Measurements from ENCODE around the gene HELB. TPM values are rescaled to one million over a fixed set of nuclear protein-coding genes. Genes with fewer than 3 reads are reported as not detected.
A peak's percentile ranks its signal among the peaks of the same experiment; 100 is the strongest.
"Not testable (repeated sequence)": the region's sequence is repeated elsewhere in the genome, so short reads cannot be mapped to it uniquely, and the experiment has no call there.

Gene HELB
- polyA plus RNA-seq, 1 donor from 2014 or later = 1.8 TPM

DNA sequence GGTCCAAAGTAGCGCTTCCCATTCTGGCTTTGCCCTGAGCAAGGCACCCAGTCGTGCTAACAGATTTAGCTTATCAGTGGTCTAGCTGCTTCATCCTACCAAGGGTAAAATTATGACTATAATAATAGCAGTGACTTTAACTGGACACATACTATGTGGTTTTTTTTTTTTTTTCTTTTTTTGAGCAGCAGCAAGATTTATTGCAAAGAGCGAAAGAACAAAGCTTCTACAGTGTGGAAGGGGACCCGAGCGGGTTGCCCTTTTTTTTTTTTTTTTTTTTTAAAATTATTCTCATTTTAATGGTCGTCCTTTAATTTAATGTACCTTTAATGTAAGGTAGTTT is 505 bp downstream of the HELB start:
- Histone ChIP-seq H2AFZ (ENCODE audit: low read depth, low read length) (peak overlapping the region; percentile 92), H3K36me3 (ENCODE audit: insufficient read depth, low read length) (no peaks in the 10 kb centered on the region)

DNA sequence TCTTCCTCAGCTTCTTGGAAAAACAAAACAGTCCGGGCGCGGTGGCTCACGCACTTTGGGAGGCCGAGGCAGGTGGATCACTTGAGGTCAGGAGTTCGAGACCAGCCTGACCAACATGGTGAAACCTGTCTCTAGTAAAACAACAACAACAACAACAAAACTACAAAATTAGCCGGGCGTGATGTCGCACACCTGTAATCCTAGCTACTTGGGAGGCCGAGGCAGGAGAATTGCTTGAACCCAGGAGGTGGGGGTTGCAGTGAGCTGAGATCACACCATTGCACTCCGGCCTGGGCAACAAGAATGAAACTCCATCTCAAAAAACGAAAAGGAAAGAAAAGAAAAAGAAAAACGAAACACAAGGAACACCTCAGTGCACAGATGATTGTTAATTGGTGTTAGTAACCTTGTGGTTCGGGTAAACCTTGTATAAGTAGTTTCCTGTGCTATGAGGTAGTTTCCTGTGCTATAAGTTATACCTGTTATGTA is 1.1 kb downstream of the HELB start:
- H3K9ac ChIP-seq (ENCODE audit: low read length); H3K79me2 ChIP-seq (replicated peaks; ENCODE audit: insufficient read depth, low read length); H3F3A ChIP-seq (ENCODE audit: insufficient read depth, low read length, poor library complexity, severe bottlenecking); H2AFZ ChIP-seq (ENCODE audit: low read depth, low read length); H3K36me3 ChIP-seq (ENCODE audit: insufficient read depth, low read length); H4K20me1 ChIP-seq (ENCODE audit: insufficient read depth); H3K27me3 ChIP-seq (ENCODE audit: insufficient read depth, low read depth, low read length); H3K9me2 ChIP-seq (ENCODE audit: insufficient read depth, low read length); H3K27ac ChIP-seq (ENCODE audit: low read length); H3K9me3 ChIP-seq (ENCODE audit: low read length); H3K4me2 ChIP-seq (ENCODE audit: low read length): not testable (repeated sequence)
- H3K4me3 ChIP-seq (ENCODE audit: low read length) = peak overlapping the region; percentile 89

More for the DNA sequence above, 505 bp downstream of the HELB start:
- no peaks in the 10 kb centered on the region for H3F3A ChIP-seq (ENCODE audit: insufficient read depth, low read length, poor library complexity, severe bottlenecking)
- no peak overlapping the region for H3K27ac ChIP-seq (ENCODE audit: low read length)
- no peaks in the 10 kb centered on the region for H3K9me2 ChIP-seq (ENCODE audit: insufficient read depth, low read length)
- H3K79me2 ChIP-seq (replicated peaks; ENCODE audit: insufficient read depth, low read length) = no peaks in the 10 kb centered on the region
- H4K20me1 ChIP-seq (ENCODE audit: insufficient read depth) = no peaks in the 10 kb centered on the region
- H3K9me3 ChIP-seq (ENCODE audit: low read length) = no peaks in the 10 kb centered on the region
- no peak for TF ChIP-seq POLR2AphosphoS5 (IDR thresholded peaks at IDR 0.05)
- TF ChIP-seq MXI1 (conservative IDR thresholded peaks at IDR 0.05; ENCODE audit: poor library complexity, severe bottlenecking) = peak; percentile 3
- peak overlapping the region; percentile 70 for H3K4me2 ChIP-seq (ENCODE audit: low read length)
- H3K9ac ChIP-seq (ENCODE audit: low read length) = peak overlapping the region; percentile 55
- H3K4me3 ChIP-seq (ENCODE audit: low read length) = peak overlapping the region; percentile 89
- peaks cover 6% of the 10 kb centered on the region for H3K27me3 ChIP-seq (ENCODE audit: insufficient read depth, low read depth, low read length)

DNA sequence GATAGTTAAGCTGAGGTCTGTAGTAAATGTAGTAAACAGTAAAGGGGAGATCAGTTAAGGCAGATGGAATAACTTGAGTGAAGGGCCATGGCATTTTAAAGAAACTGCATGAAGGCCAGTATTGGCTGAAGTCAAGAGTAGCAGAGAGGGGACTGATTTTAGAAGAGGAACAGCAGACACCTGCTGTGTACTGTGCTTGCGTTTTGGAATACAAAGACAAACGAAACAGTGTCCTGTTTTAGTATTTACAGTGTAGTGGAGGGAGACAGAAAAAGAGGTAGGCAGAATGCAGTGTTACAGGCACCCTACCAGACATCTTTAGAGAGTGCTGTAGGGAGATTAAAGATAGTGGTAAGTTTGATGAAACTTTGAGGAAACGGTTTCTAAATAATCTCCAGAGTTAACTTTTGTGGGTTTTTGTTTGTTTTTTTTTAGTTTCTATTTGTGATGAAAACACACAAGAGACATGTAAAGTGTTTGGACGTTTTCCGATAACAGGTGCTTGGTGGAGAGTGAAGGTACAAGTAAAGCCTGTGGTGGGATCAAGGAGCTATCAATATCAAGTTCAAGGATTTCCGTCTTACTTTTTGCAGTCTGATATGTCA is 2.1 kb downstream of the HELB start:
- Histone ChIP-seq H4K20me1 (ENCODE audit: insufficient read depth) (no peaks in the 10 kb centered on the region), H3K9ac (ENCODE audit: low read length) (no peak overlapping the region), H3K36me3 (ENCODE audit: insufficient read depth, low read length) (no peaks in the 10 kb centered on the region), H3K27me3 (ENCODE audit: insufficient read depth, low read depth, low read length) (peaks cover 6% of the 10 kb centered on the region), H3K9me3 (ENCODE audit: low read length) (no peaks in the 10 kb centered on the region), H3K4me3 (ENCODE audit: low read length) (no peak overlapping the region), H3K4me2 (ENCODE audit: low read length) (no peak overlapping the region), H3K9me2 (ENCODE audit: insufficient read depth, low read length) (no peaks in the 10 kb centered on the region), H3F3A (ENCODE audit: insufficient read depth, low read length, poor library complexity, severe bottlenecking) (no peaks in the 10 kb centered on the region), H3K27ac (ENCODE audit: low read length) (no peak overlapping the region), H3K79me2 (replicated peaks; ENCODE audit: insufficient read depth, low read length) (no peaks in the 10 kb centered on the region), H2AFZ (ENCODE audit: low read depth, low read length) (no peak overlapping the region)
- TF ChIP-seq, protein P1, sequence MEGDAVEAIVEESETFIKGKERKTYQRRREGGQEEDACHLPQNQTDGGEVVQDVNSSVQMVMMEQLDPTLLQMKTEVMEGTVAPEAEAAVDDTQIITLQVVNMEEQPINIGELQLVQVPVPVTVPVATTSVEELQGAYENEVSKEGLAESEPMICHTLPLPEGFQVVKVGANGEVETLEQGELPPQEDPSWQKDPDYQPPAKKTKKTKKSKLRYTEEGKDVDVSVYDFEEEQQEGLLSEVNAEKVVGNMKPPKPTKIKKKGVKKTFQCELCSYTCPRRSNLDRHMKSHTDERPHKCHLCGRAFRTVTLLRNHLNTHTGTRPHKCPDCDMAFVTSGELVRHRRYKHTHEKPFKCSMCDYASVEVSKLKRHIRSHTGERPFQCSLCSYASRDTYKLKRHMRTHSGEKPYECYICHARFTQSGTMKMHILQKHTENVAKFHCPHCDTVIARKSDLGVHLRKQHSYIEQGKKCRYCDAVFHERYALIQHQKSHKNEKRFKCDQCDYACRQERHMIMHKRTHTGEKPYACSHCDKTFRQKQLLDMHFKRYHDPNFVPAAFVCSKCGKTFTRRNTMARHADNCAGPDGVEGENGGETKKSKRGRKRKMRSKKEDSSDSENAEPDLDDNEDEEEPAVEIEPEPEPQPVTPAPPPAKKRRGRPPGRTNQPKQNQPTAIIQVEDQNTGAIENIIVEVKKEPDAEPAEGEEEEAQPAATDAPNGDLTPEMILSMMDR (IDR thresholded peaks at IDR 0.05; ENCODE audit: poor library complexity, severe bottlenecking) = no peak
- TF ChIP-seq MXI1 (conservative IDR thresholded peaks at IDR 0.05; ENCODE audit: poor library complexity, severe bottlenecking) (no peak), SMC3 (conservative IDR thresholded peaks at IDR 0.05; ENCODE audit: poor library complexity) (no peak), POLR2AphosphoS5 (IDR thresholded peaks at IDR 0.05) (no peak), TAF1 (IDR thresholded peaks at IDR 0.05; ENCODE audit: low read depth) (no peak), EZH2 (IDR thresholded peaks at IDR 0.05; ENCODE audit: borderline replicate concordance, insufficient read depth, low read length, poor library complexity, severe bottlenecking) (no peak), RAD21 (conservative IDR thresholded peaks at IDR 0.05) (no peak), EP300 (conservative IDR thresholded peaks at IDR 0.05; ENCODE audit: poor library complexity, severe bottlenecking) (no peak)
- TF ChIP-seq, protein P2, sequence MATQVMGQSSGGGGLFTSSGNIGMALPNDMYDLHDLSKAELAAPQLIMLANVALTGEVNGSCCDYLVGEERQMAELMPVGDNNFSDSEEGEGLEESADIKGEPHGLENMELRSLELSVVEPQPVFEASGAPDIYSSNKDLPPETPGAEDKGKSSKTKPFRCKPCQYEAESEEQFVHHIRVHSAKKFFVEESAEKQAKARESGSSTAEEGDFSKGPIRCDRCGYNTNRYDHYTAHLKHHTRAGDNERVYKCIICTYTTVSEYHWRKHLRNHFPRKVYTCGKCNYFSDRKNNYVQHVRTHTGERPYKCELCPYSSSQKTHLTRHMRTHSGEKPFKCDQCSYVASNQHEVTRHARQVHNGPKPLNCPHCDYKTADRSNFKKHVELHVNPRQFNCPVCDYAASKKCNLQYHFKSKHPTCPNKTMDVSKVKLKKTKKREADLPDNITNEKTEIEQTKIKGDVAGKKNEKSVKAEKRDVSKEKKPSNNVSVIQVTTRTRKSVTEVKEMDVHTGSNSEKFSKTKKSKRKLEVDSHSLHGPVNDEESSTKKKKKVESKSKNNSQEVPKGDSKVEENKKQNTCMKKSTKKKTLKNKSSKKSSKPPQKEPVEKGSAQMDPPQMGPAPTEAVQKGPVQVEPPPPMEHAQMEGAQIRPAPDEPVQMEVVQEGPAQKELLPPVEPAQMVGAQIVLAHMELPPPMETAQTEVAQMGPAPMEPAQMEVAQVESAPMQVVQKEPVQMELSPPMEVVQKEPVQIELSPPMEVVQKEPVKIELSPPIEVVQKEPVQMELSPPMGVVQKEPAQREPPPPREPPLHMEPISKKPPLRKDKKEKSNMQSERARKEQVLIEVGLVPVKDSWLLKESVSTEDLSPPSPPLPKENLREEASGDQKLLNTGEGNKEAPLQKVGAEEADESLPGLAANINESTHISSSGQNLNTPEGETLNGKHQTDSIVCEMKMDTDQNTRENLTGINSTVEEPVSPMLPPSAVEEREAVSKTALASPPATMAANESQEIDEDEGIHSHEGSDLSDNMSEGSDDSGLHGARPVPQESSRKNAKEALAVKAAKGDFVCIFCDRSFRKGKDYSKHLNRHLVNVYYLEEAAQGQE (IDR thresholded peaks at IDR 0.05; ENCODE audit: borderline replicate concordance) = no peak
